Cardiac muscle cell (in vitro differentiated cells and primary cell): Measurements from ENCODE around the gene RPL28. TPM values are rescaled to one million over a fixed set of nuclear protein-coding genes. Genes with fewer than 3 reads are reported as not detected.

Experiments
- DNase-seq, 2 donors: peaks; one replicate each; pipeline versions ENCODE4 v3.0.0 to v3.0.0-alpha.2; 2010 to 2017; ENCODE audit warnings: low read depth in 1 of 2, low spot score in 1 of 2
- H3K27ac ChIP-seq: fragments of 200-600 bp; sonication (generic); 2 replicates; pipeline ENCODE4 v1.5.1; 2016
- H3K27me3 ChIP-seq: fragments of 200-600 bp; sonication (generic); 2 replicates; pipeline ENCODE4 v1.6.0; 2016; ENCODE audit warnings: control low read depth
- H3K36me3 ChIP-seq: fragments of 200-600 bp; sonication (generic); 2 replicates; pipeline ENCODE4 v1.5.1; 2016; ENCODE audit warnings: control low read depth
- H3K4me1 ChIP-seq: fragments of 200-600 bp; sonication (generic); 2 replicates; pipeline ENCODE4 v1.8.1; 2017; ENCODE audit warnings: low read depth, mild to moderate bottlenecking, mixed run types
- H3K4me3 ChIP-seq: fragments of 200-600 bp; sonication (generic); 2 replicates; pipeline ENCODE4 v1.5.1; 2016; ENCODE audit warnings: mild to moderate bottlenecking
- H3K9me3 ChIP-seq: fragments of 200-600 bp; sonication (generic); 2 replicates; pipeline ENCODE4 v1.5.1; 2017; ENCODE audit warnings: low read depth, mild to moderate bottlenecking, control low read depth
- CTCF ChIP-seq: IDR thresholded peaks from 2 replicates; pipeline ENCODE4 v1.5.1; 2012; ENCODE audit warnings: low read depth, mild to moderate bottlenecking, low read length
- polyA plus RNA-seq: library from polyadenylated mRNA; unstranded; fragments of >200 nt; fragmentation: Nextera tagmentation; extraction: Ambion mirVana; gene quantifications from 2 replicates; pipeline ENCODE4 v1.2.1, GENCODE V29; 2016
- total RNA-seq: library from RNA; depleted of rRNA; stranded (reverse); fragments of >200 nt; gene quantifications from 2 replicates; pipeline ENCODE4 v1.2.3, GENCODE V29; 2016

The RPL28 gene
- total and polyA plus RNA-seq, 2 experiments from 2014 or later, result 273 to 1,325 TPM

GRCh38 chr19:55346725-55347441 lies 38.8 kb upstream of the RPL28 start:
- TF ChIP-seq CTCF, result no peak
- H3K36me3 ChIP-seq, result peaks cover 24% of the 10 kb centered on the region
- DNase-seq, result no peak

GRCh38 chr19:55347442-55348009 lies 38.2 kb upstream of the RPL28 start:
- H3K36me3 ChIP-seq, result peaks cover 19% of the 10 kb centered on the region
- no peak overlapping the region for H3K27ac ChIP-seq
- DNase-seq, result no peak

More at GRCh38 chr19:55346725-55347441, 38.8 kb upstream of the RPL28 start:
- H3K27me3 ChIP-seq, result peaks cover 6% of the 10 kb centered on the region
- no peak overlapping the region for H3K27ac ChIP-seq
- H3K4me1 ChIP-seq, result peaks cover 12% of the 10 kb centered on the region
- no peak overlapping the region for H3K4me3 ChIP-seq
- no peaks in the 10 kb centered on the region for H3K9me3 ChIP-seq

GRCh38 chr19:55348317-55349034 lies 37.3 kb upstream of the RPL28 start:
- Histone ChIP-seq H3K36me3 (peaks cover 12% of the 10 kb centered on the region), H3K27ac (no peak overlapping the region), H3K4me3 (no peak overlapping the region), H3K4me1 (peaks cover 12% of the 10 kb centered on the region), H3K9me3 (no peaks in the 10 kb centered on the region), H3K27me3 (peaks cover 22% of the 10 kb centered on the region)
- no peak for TF ChIP-seq CTCF
- peak in 1 of 2 donors; percentile 31 for DNase-seq

More at GRCh38 chr19:55347442-55348009, 38.2 kb upstream of the RPL28 start:
- no peak overlapping the region for H3K4me3 ChIP-seq
- peaks cover 12% of the 10 kb centered on the region for H3K27me3 ChIP-seq
- H3K4me1 ChIP-seq, result peaks cover 12% of the 10 kb centered on the region
- no peaks in the 10 kb centered on the region for H3K9me3 ChIP-seq
- TF ChIP-seq CTCF, result no peak

GRCh38 chr19:55350620-55351315 lies 35.0 kb upstream of the RPL28 start:
- no peak for TF ChIP-seq CTCF
- Histone ChIP-seq H3K9me3 (no peaks in the 10 kb centered on the region), H3K4me1 (peaks cover 12% of the 10 kb centered on the region), H3K36me3 (peaks cover 3% of the 10 kb centered on the region), H3K27me3 (peaks cover 45% of the 10 kb centered on the region), H3K27ac (no peak overlapping the region), H3K4me3 (no peak overlapping the region)
- no peak for DNase-seq

GRCh38 chr19:55352040-55352439 lies 33.7 kb upstream of the RPL28 start:
- peaks cover 57% of the 10 kb centered on the region for H3K27me3 ChIP-seq
- no peak overlapping the region for H3K27ac ChIP-seq
- H3K4me3 ChIP-seq, result no peak overlapping the region
- H3K36me3 ChIP-seq, result no peaks in the 10 kb centered on the region
- peaks cover 12% of the 10 kb centered on the region for H3K4me1 ChIP-seq
- no peak for DNase-seq
- no peak for TF ChIP-seq CTCF
- no peaks in the 10 kb centered on the region for H3K9me3 ChIP-seq
